Measurements from ENCODE around the gene REXO5. TPM values are rescaled to one million over a fixed set of nuclear protein-coding genes. Genes with fewer than 3 reads are reported as not detected.

REXO5 gene
- total and polyA plus RNA-seq, 2 of the 13 experiments (the other 11 are each of a cell fraction or from before 2014, with no cell fraction given), result 5.9 to 13.1 TPM

- TF ChIP-seq ZNF687 (CRISPR knock-in tag; IDR thresholded peaks at IDR 0.05) (no peak), ZMYM3 (CRISPR knock-in tag; IDR thresholded peaks at IDR 0.05) (peak; percentile 60; the same call in 1 of the 2 replicates), SKIL (CRISPR knock-in tag; IDR thresholded peaks at IDR 0.05; ENCODE audit: borderline replicate concordance) (no peak), TOPORS (CRISPR knock-in tag; IDR thresholded peaks at IDR 0.05) (peak; percentile 77), TEAD2 (CRISPR knock-in tag; IDR thresholded peaks at IDR 0.05) (no peak), ZNF703 (CRISPR knock-in tag; IDR thresholded peaks at IDR 0.05; ENCODE audit: borderline replicate concordance) (no peak), ZFP90 (CRISPR knock-in tag; IDR thresholded peaks at IDR 0.05; ENCODE audit: borderline replicate concordance) (no peak; the same call in 1 of the 2 replicates), ZNF562 (CRISPR knock-in tag; IDR thresholded peaks at IDR 0.05; ENCODE audit: borderline replicate concordance) (no peak), CSRNP2 (CRISPR knock-in tag; conservative IDR thresholded peaks at IDR 0.05; ENCODE audit: low read depth) (no peak), MTA1 (CRISPR knock-in tag; IDR thresholded peaks at IDR 0.05; ENCODE audit: borderline replicate concordance) (no peak; the same call in 1 of the 2 replicates), EP300 (IDR thresholded peaks at IDR 0.05; ENCODE audit: low read depth in 2 of 2, low read length in 2 of 2) (peak; percentile 36 to 81; a peak in 2 of 4 replicates), EP300 (CRISPR knock-in tag; IDR thresholded peaks at IDR 0.05; ENCODE audit: borderline replicate concordance) (no peak; the same call in 1 of the 2 replicates), ATAD3A (CRISPR knock-in tag; IDR thresholded peaks at IDR 0.05) (no peak), ZNF850 (CRISPR knock-in tag; conservative IDR thresholded peaks at IDR 0.05) (no peak), ZNF530 (CRISPR knock-in tag; IDR thresholded peaks at IDR 0.05; ENCODE audit: low read depth) (no peak)
- TF ChIP-seq, protein P1, sequence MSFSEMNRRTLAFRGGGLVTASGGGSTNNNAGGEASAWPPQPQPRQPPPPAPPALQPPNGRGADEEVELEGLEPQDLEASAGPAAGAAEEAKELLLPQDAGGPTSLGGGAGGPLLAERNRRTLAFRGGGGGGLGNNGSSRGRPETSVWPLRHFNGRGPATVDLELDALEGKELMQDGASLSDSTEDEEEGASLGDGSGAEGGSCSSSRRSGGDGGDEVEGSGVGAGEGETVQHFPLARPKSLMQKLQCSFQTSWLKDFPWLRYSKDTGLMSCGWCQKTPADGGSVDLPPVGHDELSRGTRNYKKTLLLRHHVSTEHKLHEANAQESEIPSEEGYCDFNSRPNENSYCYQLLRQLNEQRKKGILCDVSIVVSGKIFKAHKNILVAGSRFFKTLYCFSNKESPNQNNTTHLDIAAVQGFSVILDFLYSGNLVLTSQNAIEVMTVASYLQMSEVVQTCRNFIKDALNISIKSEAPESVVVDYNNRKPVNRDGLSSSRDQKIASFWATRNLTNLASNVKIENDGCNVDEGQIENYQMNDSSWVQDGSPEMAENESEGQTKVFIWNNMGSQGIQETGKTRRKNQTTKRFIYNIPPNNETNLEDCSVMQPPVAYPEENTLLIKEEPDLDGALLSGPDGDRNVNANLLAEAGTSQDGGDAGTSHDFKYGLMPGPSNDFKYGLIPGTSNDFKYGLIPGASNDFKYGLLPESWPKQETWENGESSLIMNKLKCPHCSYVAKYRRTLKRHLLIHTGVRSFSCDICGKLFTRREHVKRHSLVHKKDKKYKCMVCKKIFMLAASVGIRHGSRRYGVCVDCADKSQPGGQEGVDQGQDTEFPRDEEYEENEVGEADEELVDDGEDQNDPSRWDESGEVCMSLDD (CRISPR knock-in tag; IDR thresholded peaks at IDR 0.05; ENCODE audit: borderline replicate concordance), result no peak
- TF ChIP-seq, protein P2, sequence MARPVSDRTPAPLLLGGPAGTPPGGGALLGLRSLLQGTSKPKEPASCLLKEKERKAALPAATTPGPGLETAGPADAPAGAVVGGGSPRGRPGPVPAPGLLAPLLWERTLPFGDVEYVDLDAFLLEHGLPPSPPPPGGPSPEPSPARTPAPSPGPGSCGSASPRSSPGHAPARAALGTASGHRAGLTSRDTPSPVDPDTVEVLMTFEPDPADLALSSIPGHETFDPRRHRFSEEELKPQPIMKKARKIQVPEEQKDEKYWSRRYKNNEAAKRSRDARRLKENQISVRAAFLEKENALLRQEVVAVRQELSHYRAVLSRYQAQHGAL (CRISPR knock-in tag; IDR thresholded peaks at IDR 0.05; ENCODE audit: not compliant biosample characterization), result no peak
Observed at GRCh38 chr16:20803561-20804214, 2.6 kb upstream of the REXO5 start (continued).

Data from HepG2 (cell line).